GM19240 (cell line): ENCODE data around the gene NEK10.
"Not testable (repeated sequence)": the region's sequence is repeated elsewhere in the genome, so short reads cannot be mapped to it uniquely, and the experiment has no call there.

Experiments
- DNase-seq: peaks from one replicate; pipeline ENCODE4 v3.0.0; 2011; ENCODE audit warnings: low spot score; ENCODE audit not compliant: insufficient read length

The NEK10 gene

GRCh38 chr3:27368831-27369607 lies at the start of gene NEK10:
Gene NEK10 (minus strand): TSS chr3:27369383. CDS start chr3:27352882, 16,501 bp downstream.
- peak; percentile 87 for DNase-seq

GRCh38 chr3:27415202-27415601 lies 46.0 kb upstream of the NEK10 start:
- DNase-seq = no peak

- DNase-seq = no peak
These were observed 23.9 kb upstream of the NEK10 start for GRCh38 chr3:27392950-27393679.

- not testable (repeated sequence) for DNase-seq
These were observed 23.2 kb upstream of the NEK10 start for GRCh38 chr3:27392414-27392813.

- DNase-seq = no peak
These were observed 22.6 kb upstream of the NEK10 start for GRCh38 chr3:27391796-27392195.

GRCh38 chr3:27387625-27388024 lies 18.4 kb upstream of the NEK10 start:
- no peak for DNase-seq

GRCh38 chr3:27385504-27385903 lies 16.3 kb upstream of the NEK10 start:
- DNase-seq = no peak

GRCh38 chr3:27384191-27384590 lies 15.0 kb upstream of the NEK10 start:
- no peak for DNase-seq

GRCh38 chr3:27380433-27381357 lies 11.5 kb upstream of the NEK10 start:
- no peak for DNase-seq

GRCh38 chr3:27378331-27378730 lies 9.1 kb upstream of the NEK10 start:
- no peak for DNase-seq

GRCh38 chr3:27376109-27376772 lies 7.1 kb upstream of the NEK10 start:
- no peak for DNase-seq

GRCh38 chr3:27366062-27366591 lies 3.1 kb downstream of the NEK10 start:
- no peak for DNase-seq

GRCh38 chr3:27360113-27361078 lies 8.8 kb downstream of the NEK10 start:
- DNase-seq = no peak

GRCh38 chr3:27358372-27358771 lies 10.8 kb downstream of the NEK10 start:
- DNase-seq = no peak

- DNase-seq = peak; percentile 31
These were observed 11.4 kb downstream of the NEK10 start for GRCh38 chr3:27357665-27358258.

GRCh38 chr3:27356976-27357375 lies 12.2 kb downstream of the NEK10 start:
- DNase-seq = no peak

- no peak for DNase-seq
These were observed 14.5 kb downstream of the NEK10 start for GRCh38 chr3:27354588-27355203.

- DNase-seq = no peak
These were observed 15.0 kb downstream of the NEK10 start for GRCh38 chr3:27354161-27354560.

- no peak for DNase-seq
These were observed 16.0 kb downstream of the NEK10 start for GRCh38 chr3:27353221-27353620.
